GM12878 (cell line): ENCODE data around the gene UVRAG. TPM values are rescaled to one million over a fixed set of nuclear protein-coding genes. Genes with fewer than 3 reads are reported as not detected.

Experiments used
- BACH1 ChIP-seq: fragments of 450-650 bp; IDR thresholded peaks from 2 replicates; pipeline ENCODE4 v1.6.1; 2017; ENCODE audit warnings: mild to moderate bottlenecking, borderline replicate concordance
- CUX1 ChIP-seq: IDR thresholded peaks from 2 replicates; pipeline ENCODE4 v1.6.1; 2012; ENCODE audit warnings: improper control_type of control experiment, low read depth, low read length; ENCODE audit not compliant: insufficient replicate concordance
- ELK1 ChIP-seq: IDR thresholded peaks from 2 replicates; pipeline ENCODE4 v1.6.1; 2012; ENCODE audit warnings: low read depth, low read length, improper control_type of control experiment
- GATAD2B ChIP-seq: fragments of 450-650 bp; conservative IDR thresholded peaks from 2 replicates; pipeline ENCODE4 v1.6.1; 2017; ENCODE audit warnings: low read depth, mild to moderate bottlenecking, moderate library complexity
- KLF5 ChIP-seq: fragments of 450-650 bp; IDR thresholded peaks from 2 replicates; pipeline ENCODE4 v1.6.1; 2014; ENCODE audit warnings: mild to moderate bottlenecking; ENCODE audit not compliant: partially characterized antibody
- PBX3 ChIP-seq: IDR thresholded peaks from 2 replicates; pipeline ENCODE4 v1.6.1; 2011; ENCODE audit warnings: mild to moderate bottlenecking, low read depth, low read length, moderate library complexity; ENCODE audit not compliant: insufficient replicate concordance
- SMAD1 ChIP-seq: fragments of 450-650 bp; IDR thresholded peaks from 2 replicates; pipeline ENCODE4 v1.6.1; 2018; ENCODE audit warnings: mild to moderate bottlenecking, low read depth; ENCODE audit not compliant: partially characterized antibody
- polyA plus RNA-seq, 11 experiments: library from polyadenylated mRNA; depleted of rRNA in 4 of 11; unstranded in 6 of 11; stranded (reverse) in 5 of 11; fragments of >200 nt; fragmentation: Nextera tagmentation in 4 of 11; fragmentation: Illumina TruSeq in 1 of 11; extraction: Ambion mirVana in 4 of 11; extraction: Trizol in 1 of 11; gene quantifications; 1 replicate in 1 of 11; 2 replicates in 10 of 11; pipeline versions ENCODE4 v1.2.1 to v1.2.3, GENCODE V29; 2011 to 2016; ENCODE audit warnings: inconsistent platforms in 2 of 11, missing spikeins in 2 of 11, low read depth in 1 of 11
- total RNA-seq, 4 experiments: library from RNA; depleted of rRNA in 3 of 4; stranded (reverse); fragments of >200 nt in 3 of 4; fragmentation: Illumina TruSeq in 1 of 4; extraction: Trizol in 1 of 4; gene quantifications; 2 replicates each; pipeline versions ENCODE4 v1.2.1 to v1.2.3, GENCODE V29; 2013 to 2021

UVRAG gene
- total and polyA plus RNA-seq, 10 of the 15 experiments (the other 5 are each of a cell fraction or from before 2014, with no cell fraction given): 7.0 to 43.4 (median 37.0) TPM

GRCh38 chr11:75899806-75900205 is 84.8 kb downstream of the UVRAG start (continued):
- TF ChIP-seq CUX1 (no peak), BACH1 (no peak), SMAD1 (no peak), ELK1 (no peak), KLF5 (no peak), PBX3 (no peak), GATAD2B (no peak)
